Neural cell (in vitro differentiated cells): ENCODE data around the gene ZNF821. TPM values are rescaled to one million over a fixed set of nuclear protein-coding genes. Genes with fewer than 3 reads are reported as not detected.

Experiments used
- H2AFZ ChIP-seq: fragments of 200-600, 300-800 bp; sonication (generic), shearing (Covaris generic); 2 replicates; pipeline ENCODE4 v1.6.0; 2014; ENCODE audit warnings: low read depth, mild to moderate bottlenecking, antibody characterized with exemption, low read length, moderate library complexity
- H3F3A ChIP-seq: fragments of 200-600 bp; shearing (Covaris generic); 2 replicates; pipeline ENCODE4 v1.6.1; 2016; ENCODE audit warnings: mild to moderate bottlenecking, moderate library complexity, mixed read lengths, antibody characterized with exemption, low read length; ENCODE audit not compliant: insufficient read depth, poor library complexity, severe bottlenecking
- H3K27ac ChIP-seq: fragments of 200-600, 300-800 bp; sonication (generic), shearing (Covaris generic); 2 replicates; pipeline ENCODE4 v1.5.1; 2014; ENCODE audit warnings: mild to moderate bottlenecking, low read length, moderate library complexity
- H3K27me3 ChIP-seq: fragments of 300-800, 200-600 bp; sonication (generic), shearing (Covaris generic); 2 replicates; pipeline ENCODE4 v1.6.0; 2014; ENCODE audit warnings: mild to moderate bottlenecking, low read depth, low read length, moderate library complexity; ENCODE audit not compliant: insufficient read depth
- H3K36me3 ChIP-seq: fragments of 300-800, 200-600 bp; sonication (generic), shearing (Covaris generic); 2 replicates; pipeline ENCODE4 v1.5.1; 2014; ENCODE audit warnings: mild to moderate bottlenecking, antibody characterized with exemption, low read length, moderate library complexity; ENCODE audit not compliant: insufficient read depth
- H3K4me2 ChIP-seq: fragments of 300-800, 200-600 bp; sonication (generic), shearing (Covaris generic); 2 replicates; pipeline ENCODE4 v1.6.0; 2014; ENCODE audit warnings: mild to moderate bottlenecking, low read length
- H3K4me3 ChIP-seq: fragments of 300-800, 200-600 bp; sonication (generic), shearing (Covaris generic); 2 replicates; pipeline ENCODE4 v1.5.1; 2014; ENCODE audit warnings: mild to moderate bottlenecking, low read length, moderate library complexity
- H3K79me2 ChIP-seq: fragments of 200-600 bp; shearing (Covaris generic); replicated peaks from 2 replicates; pipeline ENCODE4 v1.6.0; 2014; ENCODE audit warnings: mild to moderate bottlenecking, low read length, moderate library complexity; ENCODE audit not compliant: insufficient read depth
- H3K9ac ChIP-seq: fragments of 300-800, 200-600 bp; sonication (generic), shearing (Covaris generic); 2 replicates; pipeline ENCODE4 v1.6.1; 2016; ENCODE audit warnings: mild to moderate bottlenecking, low read length, mixed read lengths
- H3K9me2 ChIP-seq: fragments of 200-600 bp; shearing (Covaris generic); 2 replicates; pipeline ENCODE4 v1.6.1; 2016; ENCODE audit warnings: mild to moderate bottlenecking, low read length, mixed read lengths; ENCODE audit not compliant: insufficient read depth
- H3K9me3 ChIP-seq: fragments of 200-600, 300-800 bp; sonication (generic), shearing (Covaris generic); 2 replicates; pipeline ENCODE4 v1.6.1; 2016; ENCODE audit warnings: mild to moderate bottlenecking, mixed run types, low read length, moderate library complexity, mixed read lengths
- H4K20me1 ChIP-seq: fragments of 200-600 bp; shearing (Covaris generic); 2 replicates; pipeline ENCODE4 v1.6.1; 2016; ENCODE audit warnings: mild to moderate bottlenecking, mixed run types; ENCODE audit not compliant: insufficient read depth
- EP300 ChIP-seq: fragments of 450-650 bp; conservative IDR thresholded peaks from 2 replicates; pipeline ENCODE4 v1.6.1; 2014; ENCODE audit warnings: antibody characterized with exemption, mild to moderate bottlenecking, moderate library complexity; ENCODE audit not compliant: poor library complexity, severe bottlenecking
- EZH2 ChIP-seq: fragments of 200-600, 300-800 bp; shearing (Covaris generic), sonication (generic); IDR thresholded peaks from 2 replicates; pipeline ENCODE4 v1.6.1; 2014; ENCODE audit warnings: antibody characterized with exemption, low read length, borderline replicate concordance, mild to moderate bottlenecking; ENCODE audit not compliant: insufficient read depth, poor library complexity, severe bottlenecking
- MXI1 ChIP-seq: fragments of 450-650 bp; conservative IDR thresholded peaks from 2 replicates; pipeline ENCODE4 v1.6.1; 2014; ENCODE audit warnings: antibody characterized with exemption, mild to moderate bottlenecking; ENCODE audit not compliant: poor library complexity, severe bottlenecking
- POLR2AphosphoS5 ChIP-seq: IDR thresholded peaks from 2 replicates; pipeline ENCODE4 v1.6.1; 2012
- RAD21 ChIP-seq: fragments of 450-650 bp; conservative IDR thresholded peaks from 2 replicates; pipeline ENCODE4 v1.6.1; 2014; ENCODE audit warnings: antibody characterized with exemption, mild to moderate bottlenecking, moderate library complexity
- REST ChIP-seq: IDR thresholded peaks from 2 replicates; pipeline ENCODE4 v1.6.1; 2012; ENCODE audit warnings: borderline replicate concordance
- SMC3 ChIP-seq: fragments of 450-650 bp; conservative IDR thresholded peaks from 2 replicates; pipeline ENCODE4 v1.6.1; 2014; ENCODE audit warnings: antibody characterized with exemption, mild to moderate bottlenecking, moderate library complexity; ENCODE audit not compliant: poor library complexity
- TAF1 ChIP-seq: IDR thresholded peaks from 2 replicates; pipeline ENCODE4 v1.6.1; 2012; ENCODE audit warnings: low read depth
- polyA plus RNA-seq: library from polyadenylated mRNA; depleted of rRNA; stranded (reverse); fragments of >200 nt; gene quantifications from 2 replicates; pipeline ENCODE4 v1.2.3, GENCODE V29; 2014
- TF ChIP-seq, protein P1 (sequence below): fragments of 450-650 bp; IDR thresholded peaks from 2 replicates; pipeline ENCODE4 v1.5.1; 2014; ENCODE audit warnings: antibody characterized with exemption, mild to moderate bottlenecking, moderate library complexity; ENCODE audit not compliant: poor library complexity, severe bottlenecking

ZNF821 gene
- polyA plus RNA-seq, 1 donor from 2014 or later, result 128 TPM

DNA sequence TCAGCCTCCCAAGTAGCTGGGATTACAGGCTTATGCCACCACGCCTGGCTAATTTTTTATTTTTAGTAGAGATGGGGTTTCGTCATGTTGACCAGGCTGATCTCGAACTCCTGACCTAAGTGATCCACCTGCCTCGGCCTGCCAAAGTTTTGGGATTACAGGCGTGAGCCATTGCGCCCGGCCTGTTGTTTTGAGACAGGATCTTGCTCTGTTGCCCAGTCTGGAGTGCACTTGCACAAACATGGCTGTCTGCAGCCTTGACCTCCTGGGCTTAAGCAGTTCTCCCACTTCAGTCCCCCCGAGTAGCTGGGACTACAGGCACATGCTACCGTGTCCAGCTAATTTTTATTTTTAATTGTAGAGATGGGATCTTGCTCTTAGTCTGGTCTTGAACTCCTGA lies 20.3 kb upstream of the ZNF821 start:
- no peak overlapping the region for H3K4me2 ChIP-seq
- H3K9me2 ChIP-seq, result no peaks in the 10 kb centered on the region
- TF ChIP-seq REST (no peak), SMC3 (no peak), MXI1 (no peak)
- no peaks in the 10 kb centered on the region for H4K20me1 ChIP-seq
- no peaks in the 10 kb centered on the region for H3F3A ChIP-seq
- H3K27me3 ChIP-seq, result no peaks in the 10 kb centered on the region
- H3K27ac ChIP-seq, result no peak overlapping the region
- H2AFZ ChIP-seq, result no peak overlapping the region
- no peaks in the 10 kb centered on the region for H3K9me3 ChIP-seq
- H3K36me3 ChIP-seq, result no peaks in the 10 kb centered on the region
- H3K9ac ChIP-seq, result no peak overlapping the region
- H3K79me2 ChIP-seq, result peaks cover 91% of the 10 kb centered on the region
- H3K4me3 ChIP-seq, result no peak overlapping the region

GRCh38 chr16:71903608-71904007 lies 19.6 kb upstream of the ZNF821 start:
- Histone ChIP-seq H3K9me2 (no peaks in the 10 kb centered on the region), H3F3A (no peaks in the 10 kb centered on the region), H2AFZ (no peak overlapping the region), H4K20me1 (no peaks in the 10 kb centered on the region), H3K9me3 (no peaks in the 10 kb centered on the region), H3K27ac (no peak overlapping the region), H3K9ac (no peak overlapping the region), H3K79me2 (peaks cover 91% of the 10 kb centered on the region), H3K27me3 (no peaks in the 10 kb centered on the region), H3K4me2 (no peak overlapping the region), H3K4me3 (no peak overlapping the region), H3K36me3 (no peaks in the 10 kb centered on the region)
- TF ChIP-seq RAD21, result no peak

DNA sequence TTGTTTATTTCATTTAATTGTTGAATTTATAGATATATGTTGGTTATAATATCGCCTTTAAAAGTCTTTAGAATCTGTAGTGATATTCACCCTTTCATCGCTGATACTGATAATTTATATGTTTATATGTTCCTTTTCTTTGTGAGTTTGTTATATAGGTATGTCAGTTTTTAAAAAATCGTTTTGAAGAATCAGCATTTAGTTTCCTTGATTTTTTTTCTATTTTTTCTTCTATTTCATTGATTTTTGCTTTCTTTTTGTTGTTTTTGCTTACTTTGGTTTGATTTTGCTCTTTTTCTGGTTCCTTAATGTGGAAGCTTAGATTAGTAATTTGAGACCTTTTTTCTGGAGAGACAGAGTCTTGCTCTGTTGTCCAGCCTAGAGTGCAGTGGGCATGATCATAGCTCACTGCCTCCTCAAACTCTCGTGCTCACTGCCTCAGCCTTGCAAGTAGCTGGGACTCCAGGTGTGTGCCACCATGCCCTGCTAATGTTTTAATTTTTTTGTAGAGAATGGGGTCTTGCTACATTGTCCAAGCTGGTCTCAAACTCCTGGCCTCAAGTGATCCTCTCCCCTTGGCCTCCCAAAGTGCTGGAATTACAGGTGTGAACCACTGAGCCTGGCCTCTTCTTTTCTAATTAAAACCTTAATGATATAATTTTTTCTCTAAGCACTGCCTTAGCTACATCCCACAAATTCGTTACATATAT lies 18.8 kb upstream of the ZNF821 start:
- H3K27me3 ChIP-seq, result no peaks in the 10 kb centered on the region
- no peak overlapping the region for H3K27ac ChIP-seq
- no peak overlapping the region for H2AFZ ChIP-seq
- H3K4me3 ChIP-seq, result no peak overlapping the region
- TF ChIP-seq SMC3 (no peak), TAF1 (no peak), EP300 (no peak), POLR2AphosphoS5 (no peak), MXI1 (no peak), EZH2 (no peak), RAD21 (no peak), REST (no peak)
- TF ChIP-seq, protein P1, sequence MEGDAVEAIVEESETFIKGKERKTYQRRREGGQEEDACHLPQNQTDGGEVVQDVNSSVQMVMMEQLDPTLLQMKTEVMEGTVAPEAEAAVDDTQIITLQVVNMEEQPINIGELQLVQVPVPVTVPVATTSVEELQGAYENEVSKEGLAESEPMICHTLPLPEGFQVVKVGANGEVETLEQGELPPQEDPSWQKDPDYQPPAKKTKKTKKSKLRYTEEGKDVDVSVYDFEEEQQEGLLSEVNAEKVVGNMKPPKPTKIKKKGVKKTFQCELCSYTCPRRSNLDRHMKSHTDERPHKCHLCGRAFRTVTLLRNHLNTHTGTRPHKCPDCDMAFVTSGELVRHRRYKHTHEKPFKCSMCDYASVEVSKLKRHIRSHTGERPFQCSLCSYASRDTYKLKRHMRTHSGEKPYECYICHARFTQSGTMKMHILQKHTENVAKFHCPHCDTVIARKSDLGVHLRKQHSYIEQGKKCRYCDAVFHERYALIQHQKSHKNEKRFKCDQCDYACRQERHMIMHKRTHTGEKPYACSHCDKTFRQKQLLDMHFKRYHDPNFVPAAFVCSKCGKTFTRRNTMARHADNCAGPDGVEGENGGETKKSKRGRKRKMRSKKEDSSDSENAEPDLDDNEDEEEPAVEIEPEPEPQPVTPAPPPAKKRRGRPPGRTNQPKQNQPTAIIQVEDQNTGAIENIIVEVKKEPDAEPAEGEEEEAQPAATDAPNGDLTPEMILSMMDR, result no peak
- no peaks in the 10 kb centered on the region for H3F3A ChIP-seq
- H3K9ac ChIP-seq, result no peak overlapping the region
- no peaks in the 10 kb centered on the region for H3K36me3 ChIP-seq
- H3K79me2 ChIP-seq, result peaks cover 91% of the 10 kb centered on the region
- no peaks in the 10 kb centered on the region for H3K9me2 ChIP-seq
- no peaks in the 10 kb centered on the region for H3K9me3 ChIP-seq
- no peaks in the 10 kb centered on the region for H4K20me1 ChIP-seq
- H3K4me2 ChIP-seq, result no peak overlapping the region
